ENCODE results near the gene TSPAN11. TPM values are rescaled to one million over a fixed set of nuclear protein-coding genes. Genes with fewer than 3 reads are reported as not detected.

TSPAN11 gene
- total RNA-seq, 1 donor from 2014 or later, result 38.7 TPM

DNA sequence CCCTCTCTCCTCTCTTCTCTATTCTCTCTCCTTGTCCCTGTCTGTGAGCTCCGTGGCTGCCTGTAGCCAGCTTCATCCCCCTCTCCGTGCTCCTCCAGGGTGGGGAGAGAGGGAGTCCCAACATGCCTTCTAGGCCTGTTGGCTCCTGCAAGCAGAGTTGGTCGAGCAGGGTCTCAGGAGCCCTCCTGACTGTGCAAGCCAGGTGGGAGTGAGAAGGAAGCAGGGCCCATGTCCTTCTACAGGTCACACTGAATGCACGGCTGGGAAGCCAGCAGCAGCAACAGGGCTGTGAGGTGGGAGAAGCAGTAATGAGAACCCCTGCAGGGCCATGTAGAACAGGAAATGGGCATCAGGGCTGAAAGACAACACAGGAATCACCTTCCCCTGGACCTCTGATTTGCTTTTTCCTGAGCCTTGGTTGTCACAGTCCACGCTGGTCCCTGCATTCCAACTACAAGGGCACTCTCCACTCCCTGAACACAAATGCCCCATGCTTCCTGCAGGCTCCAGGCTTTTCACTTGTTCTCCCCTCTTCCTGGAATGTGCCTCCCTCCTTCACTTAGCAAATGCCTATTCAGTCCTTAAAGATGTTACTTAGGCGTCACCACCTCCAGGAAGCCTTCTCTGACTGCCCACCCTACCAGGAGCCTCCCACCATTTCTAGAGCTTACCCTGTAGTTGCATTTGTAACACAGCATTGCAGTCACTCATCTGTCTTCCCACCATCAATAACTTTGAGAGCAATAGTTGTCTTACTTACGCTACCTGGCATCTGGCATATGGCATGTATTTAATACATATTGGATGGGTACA lies 51.2 kb downstream of the TSPAN11 start:
- DNase-seq (ENCODE audit: extremely low read depth, low read depth, low spot score), result no peak

DNA sequence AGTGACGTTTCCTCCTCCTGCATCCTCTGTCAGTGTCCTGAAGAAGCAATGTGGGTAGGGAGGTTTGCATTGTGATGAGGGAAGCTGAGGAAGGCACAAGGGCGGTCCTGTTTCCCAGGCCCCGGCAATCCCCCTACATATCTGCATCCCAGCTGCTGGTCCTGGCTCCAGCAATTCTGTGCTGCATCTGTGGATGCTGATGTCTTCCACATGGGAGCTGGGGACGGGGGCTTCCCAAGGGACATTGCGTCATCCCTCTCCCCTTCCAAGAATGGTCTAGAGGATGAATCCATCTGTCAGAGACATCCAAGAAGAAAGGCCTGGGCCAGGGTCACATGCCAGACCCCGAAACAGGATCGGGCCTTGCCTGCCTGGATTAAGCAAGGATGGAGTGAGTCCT lies 52.1 kb downstream of the TSPAN11 start:
- no peak for DNase-seq (ENCODE audit: extremely low read depth, low read depth, low spot score)

GRCh38 chr12:30979371-30980259 lies 53.1 kb downstream of the TSPAN11 start:
- DNase-seq (ENCODE audit: extremely low read depth, low read depth, low spot score), result no peak

DNA sequence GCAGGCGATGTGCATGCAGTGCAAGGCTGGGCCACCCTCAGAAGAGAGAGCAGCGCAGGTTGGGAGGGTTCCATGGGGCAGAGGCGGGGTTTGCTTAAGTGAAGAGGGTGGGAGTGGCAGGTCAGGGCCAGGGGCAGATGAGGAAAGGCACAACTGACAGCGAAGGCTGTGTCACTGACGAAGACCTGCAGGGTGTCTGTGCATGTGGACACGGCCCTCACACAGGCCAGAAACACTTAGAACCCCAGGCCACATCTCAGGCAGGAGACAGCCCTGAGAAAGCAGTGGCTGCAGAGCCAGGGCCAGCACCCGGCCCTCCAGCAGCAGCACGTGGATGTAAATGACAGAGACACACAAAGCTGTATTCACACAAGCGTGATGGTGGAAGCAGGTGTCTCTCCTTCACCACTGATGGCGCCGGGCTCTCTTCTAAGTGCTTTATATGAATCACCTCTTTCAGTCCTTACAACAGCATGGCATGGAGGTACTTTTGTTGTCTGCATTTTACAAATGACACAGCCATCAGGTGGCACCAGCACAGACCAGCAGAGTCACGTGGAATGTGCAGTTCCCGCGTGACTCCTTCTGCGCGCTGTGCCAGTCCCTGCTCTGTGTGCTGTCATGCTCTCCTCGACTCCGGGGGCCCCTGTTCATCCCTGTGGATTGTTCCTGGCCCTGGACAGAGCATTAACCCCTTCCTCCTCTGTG lies 54.6 kb downstream of the TSPAN11 start:
- DNase-seq (ENCODE audit: extremely low read depth, low read depth, low spot score), result no peak

DNA sequence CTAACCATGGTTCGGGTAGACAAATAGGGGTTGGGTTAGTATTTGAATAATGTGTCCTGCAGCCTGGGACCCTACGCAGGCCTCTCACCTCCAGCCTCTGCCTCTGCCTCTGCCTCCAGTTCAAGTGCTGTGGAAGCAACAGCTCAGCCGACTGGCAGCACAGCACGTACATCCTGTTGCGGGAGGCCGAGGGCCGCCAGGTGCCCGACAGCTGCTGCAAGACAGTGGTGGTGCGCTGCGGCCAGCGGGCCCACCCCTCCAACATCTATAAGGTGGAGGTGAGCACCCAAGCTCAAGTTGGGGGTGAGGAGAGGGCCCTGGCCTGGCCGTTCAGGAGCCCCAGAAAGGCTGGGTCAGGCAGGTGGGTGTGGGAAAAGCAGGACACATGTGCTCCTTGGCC lies 55.9 kb downstream of the TSPAN11 start:
- DNase-seq (ENCODE audit: extremely low read depth, low read depth, low spot score), result no peak

- no peak for DNase-seq (ENCODE audit: extremely low read depth, low read depth, low spot score)
Observed at GRCh38 chr12:30985814-30986452, 59.4 kb downstream of the TSPAN11 start.

GRCh38 chr12:30988086-30988485 lies 61.5 kb downstream of the TSPAN11 start:
- DNase-seq (ENCODE audit: extremely low read depth, low read depth, low spot score), result no peak

GRCh38 chr12:30988646-30989286 lies 62.2 kb downstream of the TSPAN11 start:
- DNase-seq (ENCODE audit: extremely low read depth, low read depth, low spot score), result no peak

GRCh38 chr12:30989754-30990153 lies 63.2 kb downstream of the TSPAN11 start:
- DNase-seq (ENCODE audit: extremely low read depth, low read depth, low spot score), result no peak

DNA sequence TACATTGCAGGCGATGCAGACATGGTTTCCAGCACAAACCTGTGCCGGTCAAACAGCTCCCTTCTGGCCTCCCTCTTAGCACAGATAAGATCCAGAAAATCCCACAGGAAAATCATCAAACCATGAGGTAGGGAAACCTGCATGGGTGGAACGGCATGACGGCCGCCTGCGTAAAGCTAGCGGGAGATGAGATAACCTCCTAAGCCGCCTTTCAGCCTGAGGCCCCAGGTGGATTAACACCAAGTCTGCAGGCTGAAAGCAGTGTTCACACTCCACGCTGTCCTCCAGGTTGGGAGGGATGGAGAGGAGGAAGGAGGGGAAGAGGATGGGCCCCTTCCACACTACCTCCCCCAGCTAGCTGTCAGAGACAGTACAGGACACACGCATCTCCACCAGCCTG lies 63.8 kb downstream of the TSPAN11 start:
- no peak for DNase-seq (ENCODE audit: extremely low read depth, low read depth, low spot score)

- no peak for DNase-seq (ENCODE audit: extremely low read depth, low read depth, low spot score)
Observed at GRCh38 chr12:30990776-30991175, 64.2 kb downstream of the TSPAN11 start.

DNA sequence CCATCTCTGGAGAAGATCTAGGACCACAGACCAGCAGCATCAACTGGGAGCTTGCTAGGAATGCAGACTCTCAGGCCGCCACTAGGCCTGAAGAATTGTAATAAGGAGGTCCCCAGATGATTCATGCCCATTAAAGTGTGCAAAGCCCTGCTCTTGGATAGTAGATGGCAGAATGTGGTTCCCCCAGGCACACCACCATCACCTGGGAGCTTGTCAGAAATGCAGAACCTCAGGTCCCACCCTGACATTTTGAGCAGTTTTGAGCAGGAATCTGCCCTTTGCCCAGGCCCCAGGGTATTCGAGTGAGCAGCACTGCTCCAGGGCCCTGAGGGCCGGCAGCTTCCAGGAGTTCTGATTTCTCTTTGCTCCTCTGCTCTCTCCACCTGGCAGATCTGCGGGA lies 64.9 kb downstream of the TSPAN11 start:
- DNase-seq (ENCODE audit: extremely low read depth, low read depth, low spot score), result no peak

- DNase-seq (ENCODE audit: extremely low read depth, low read depth, low spot score), result no peak
Observed at GRCh38 chr12:30992381-30992780, 65.8 kb downstream of the TSPAN11 start.

- no peak for DNase-seq (ENCODE audit: extremely low read depth, low read depth, low spot score)
Observed at GRCh38 chr12:30993766-30994165, 67.2 kb downstream of the TSPAN11 start.

DNA sequence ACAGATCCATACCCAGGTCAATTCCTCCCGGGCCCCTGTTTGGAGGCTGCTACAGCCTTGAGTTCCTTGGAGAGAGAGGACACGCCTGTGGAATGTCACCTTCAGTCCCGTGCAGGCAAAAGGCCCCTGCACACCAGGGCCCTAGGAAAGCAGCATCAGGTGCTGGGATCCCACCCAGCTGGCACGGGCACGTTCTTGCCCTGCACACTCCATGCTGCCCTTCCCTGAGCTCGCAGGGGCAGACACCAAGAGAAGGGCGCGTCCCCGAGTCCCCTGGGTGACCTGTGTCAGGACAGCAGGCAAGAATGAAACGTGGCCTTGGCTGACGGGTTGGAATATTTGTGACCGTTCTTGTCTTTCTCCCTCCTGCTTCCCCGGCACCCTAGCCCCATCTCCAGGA lies 67.7 kb downstream of the TSPAN11 start:
- no peak for DNase-seq (ENCODE audit: extremely low read depth, low read depth, low spot score)

GRCh38 chr12:30996255-30996654 lies 69.7 kb downstream of the TSPAN11 start:
- DNase-seq (ENCODE audit: extremely low read depth, low read depth, low spot score), result peak; percentile 61

DNA sequence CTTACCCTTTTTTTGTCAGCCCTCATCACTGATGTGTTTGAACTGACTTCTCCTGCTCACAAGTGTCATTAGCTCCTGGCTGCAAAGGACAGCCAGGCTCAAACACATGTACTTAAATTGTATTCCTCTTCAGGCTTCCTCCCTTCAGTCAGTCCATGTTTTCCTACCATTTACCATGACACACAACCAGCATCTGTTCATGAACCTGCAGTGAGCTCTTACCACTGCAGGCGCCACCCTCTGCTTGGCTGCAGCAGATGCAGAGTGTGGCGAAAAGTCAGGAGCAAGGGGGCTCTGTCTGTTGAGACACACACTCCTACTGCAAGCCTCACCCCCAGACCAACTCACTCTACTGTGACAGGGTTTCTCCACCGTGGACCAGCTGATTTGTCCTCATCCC lies 70.2 kb downstream of the TSPAN11 start:
- DNase-seq (ENCODE audit: extremely low read depth, low read depth, low spot score), result no peak

- DNase-seq (ENCODE audit: extremely low read depth, low read depth, low spot score), result no peak
Observed at GRCh38 chr12:30997685-30998440, 71.3 kb downstream of the TSPAN11 start.

DNA sequence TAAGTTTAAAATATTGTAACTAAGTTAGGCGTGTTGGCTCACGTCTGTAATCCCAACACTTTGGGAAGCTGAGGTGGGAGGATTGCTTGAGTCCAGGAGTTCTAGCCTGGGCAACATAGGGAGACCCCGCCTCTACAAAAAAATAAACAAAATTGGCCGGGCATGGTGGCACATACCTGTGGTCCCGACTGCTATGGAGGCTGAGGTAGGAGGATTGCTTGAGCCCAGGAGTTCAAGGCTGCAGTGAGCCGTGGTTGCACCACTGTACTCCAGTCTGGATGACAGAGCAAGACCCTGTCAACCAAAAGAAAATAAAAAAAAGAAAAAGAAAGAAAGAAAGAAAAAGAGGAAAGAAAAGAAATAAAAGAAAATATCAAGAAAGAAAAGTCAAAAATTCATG lies 72.5 kb downstream of the TSPAN11 start:
- no peak for DNase-seq (ENCODE audit: extremely low read depth, low read depth, low spot score)

DNA sequence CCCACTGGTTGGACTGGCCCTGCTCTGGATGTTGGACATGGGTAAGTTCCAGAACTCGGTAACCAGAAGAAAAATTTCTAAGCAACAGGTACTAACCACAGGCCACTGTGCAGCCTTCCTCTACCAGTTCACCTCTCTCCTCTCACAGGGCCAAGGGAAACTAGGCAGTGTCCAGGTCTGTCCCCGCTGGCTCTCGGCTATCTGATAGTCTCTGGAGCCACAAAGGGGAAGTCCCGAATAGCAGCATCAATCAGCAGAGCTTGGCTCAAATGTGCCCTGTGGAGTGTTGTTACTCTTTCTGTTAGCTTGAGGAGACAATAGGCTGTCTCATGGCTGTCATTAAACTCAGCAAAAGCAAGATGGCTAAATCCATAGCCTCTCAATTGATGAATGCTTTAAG lies 73.2 kb downstream of the TSPAN11 start:
- no peak for DNase-seq (ENCODE audit: extremely low read depth, low read depth, low spot score)

All from glomerular endothelial cell (primary cell).